Stimulated activated CD4-positive, alpha-beta T cell treated with anti-CD3 and anti-CD28 coated beads, Interleukin-12 subunit alpha, Interleukin-12 subunit beta, amount 100 ng/mL, for 48 hours (primary cell): ENCODE measurements around the gene SLC19A3.

ENCODE experiments used
- DNase-seq, 3 donors: peaks; one replicate each; pipeline ENCODE4 v3.0.0-alpha.2; 2020; ENCODE audit warnings: low read depth in 2 of 3, low spot score in 1 of 3

The SLC19A3 gene

DNA sequence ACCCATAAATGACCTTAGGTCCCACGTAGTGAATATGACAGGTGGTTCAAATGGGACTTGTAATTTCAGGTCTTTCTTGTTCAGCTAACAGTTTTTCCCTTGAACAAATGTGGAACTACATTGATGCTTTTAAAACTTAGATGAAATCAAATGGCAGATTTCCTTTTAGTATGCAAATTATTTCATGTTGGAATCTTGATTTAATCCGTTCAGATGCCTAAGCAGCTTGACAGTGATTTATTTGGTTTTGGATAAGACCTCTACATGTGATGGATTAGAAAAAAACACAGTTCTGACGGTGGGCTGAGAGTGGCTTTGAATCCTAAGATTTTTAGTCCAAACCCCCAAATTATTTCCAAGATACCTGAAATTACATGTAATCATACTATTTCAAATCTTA is 83.6 kb downstream of the SLC19A3 start:
- DNase-seq: no peak
